Ascending aorta (tissue), 2 donors: ENCODE measurements around the gene FAM117B. TPM values are rescaled to one million over a fixed set of nuclear protein-coding genes. Genes with fewer than 3 reads are reported as not detected.

Experiments used
- DNase-seq, 2 donors: peaks; one replicate each; pipeline ENCODE4 v3.0.0-alpha.2; 2019; ENCODE audit warnings: low spot score in 2 of 2
- H3K27ac ChIP-seq, 2 donors: fragments of 200-600 bp; sonication (generic); one replicate each; pipeline ENCODE4 v1.5.1; 2016 to 2017; ENCODE audit warnings: mild to moderate bottlenecking in 1 of 2
- H3K27me3 ChIP-seq: fragments of 200-600 bp; sonication (generic); one replicate; pipeline ENCODE4 v1.5.1; 2017
- H3K36me3 ChIP-seq, 2 donors: fragments of 200-600 bp; sonication (generic); one replicate each; pipeline ENCODE4 v1.5.1; 2016
- H3K4me1 ChIP-seq, 2 donors: fragments of 200-600 bp; sonication (generic); one replicate each; pipeline ENCODE4 v1.5.1; 2016 to 2017; ENCODE audit warnings: mild to moderate bottlenecking in 1 of 2
- H3K4me3 ChIP-seq, 2 donors: fragments of 200-600 bp; sonication (generic); one replicate each; pipeline ENCODE4 v1.5.1; 2016 to 2017; ENCODE audit warnings: mild to moderate bottlenecking in 1 of 2
- H3K9me3 ChIP-seq, 2 donors: fragments of 200-600 bp; sonication (generic); one replicate each; pipeline ENCODE4 v1.5.1; 2016
- CTCF ChIP-seq, 3 experiments: fragments of 200-600 bp in 2 of 3; fragments of 450-650 bp in 1 of 3; sonication (generic) in 2 of 3; IDR thresholded peaks; one replicate each; pipeline ENCODE4 v1.5.1; 2016 to 2019; ENCODE audit warnings: antibody characterized with exemption in 3 of 3, mild to moderate bottlenecking in 1 of 3, moderate library complexity in 1 of 3
- intact Hi-C: fragments of 100-400 bp; cut with DNase I; formaldehyde crosslinking; loops from one replicate; pipeline ENCODE4 v1.15.1; 2023
- total RNA-seq: library from RNA; depleted of rRNA; stranded (reverse); fragments of >200 nt; gene quantifications from one replicate; pipeline ENCODE4 v1.1.0, GENCODE V29; 2016

FAM117B gene
- total RNA-seq, 1 donor from 2014 or later = 30.1 TPM

- peaks cover 0 to 3% of the 10 kb centered on the region in 2 donors for H3K36me3 ChIP-seq
- no peak overlapping the region for H3K27ac ChIP-seq
- H3K4me3 ChIP-seq = no peak overlapping the region
- DNase-seq = no peak
- no peak for TF ChIP-seq CTCF (IDR thresholded peaks at IDR 0.05)
- H3K9me3 ChIP-seq = no peaks in the 10 kb centered on the region
- no peaks in the 10 kb centered on the region for H3K27me3 ChIP-seq
- no peaks in the 10 kb centered on the region for H3K4me1 ChIP-seq
- intact Hi-C loops = no loop called here
These were observed 136.6 kb downstream of the FAM117B start for GRCh38 chr2:202771336-202771735.

GRCh38 chr2:202771741-202772460 is 137.1 kb downstream of the FAM117B start:
- no peak for TF ChIP-seq CTCF (IDR thresholded peaks at IDR 0.05)
- DNase-seq = no peak

GRCh38 chr2:202773301-202773973 is 138.7 kb downstream of the FAM117B start:
- H3K9me3 ChIP-seq = no peaks in the 10 kb centered on the region
- TF ChIP-seq CTCF (IDR thresholded peaks at IDR 0.05) = no peak
- no peaks in the 10 kb centered on the region for H3K27me3 ChIP-seq
- peaks cover 0 to 3% of the 10 kb centered on the region in 2 donors for H3K36me3 ChIP-seq
- no peaks in the 10 kb centered on the region for H3K4me1 ChIP-seq
- no peak overlapping the region for H3K27ac ChIP-seq
- intact Hi-C loops = no loop called here
- no peak overlapping the region for H3K4me3 ChIP-seq
- no peak for DNase-seq

More at GRCh38 chr2:202771741-202772460, 137.1 kb downstream of the FAM117B start:
- Histone ChIP-seq H3K36me3 (peaks cover 0 to 3% of the 10 kb centered on the region in 2 donors), H3K27me3 (no peaks in the 10 kb centered on the region), H3K4me3 (no peak overlapping the region), H3K4me1 (no peaks in the 10 kb centered on the region), H3K27ac (no peak overlapping the region), H3K9me3 (no peaks in the 10 kb centered on the region)
- intact Hi-C loops = no loop called here

- intact Hi-C loops = no loop called here
- TF ChIP-seq CTCF (IDR thresholded peaks at IDR 0.05) = no peak
- Histone ChIP-seq H3K9me3 (no peaks in the 10 kb centered on the region), H3K27ac (no peak overlapping the region), H3K27me3 (no peaks in the 10 kb centered on the region), H3K36me3 (peaks cover 0 to 3% of the 10 kb centered on the region in 2 donors), H3K4me1 (no peaks in the 10 kb centered on the region), H3K4me3 (no peak overlapping the region)
- DNase-seq = no peak
These were observed 139.3 kb downstream of the FAM117B start for GRCh38 chr2:202774104-202774503.

- no peaks in the 10 kb centered on the region for H3K4me1 ChIP-seq
- H3K36me3 ChIP-seq = no peaks in the 10 kb centered on the region
- H3K27me3 ChIP-seq = no peaks in the 10 kb centered on the region
- intact Hi-C loops = no loop called here
- no peaks in the 10 kb centered on the region for H3K9me3 ChIP-seq
- DNase-seq = no peak
- H3K4me3 ChIP-seq = no peak overlapping the region
- no peak for TF ChIP-seq CTCF (IDR thresholded peaks at IDR 0.05)
- H3K27ac ChIP-seq = no peak overlapping the region
These were observed 143.4 kb downstream of the FAM117B start for GRCh38 chr2:202778217-202778616.
